Gastroesophageal sphincter (tissue), 3 donors: ENCODE results near the gene BICRA.

Source experiments
- EP300 ChIP-seq: sonication (generic); formaldehyde crosslinking; IDR thresholded peaks from one replicate; pipeline ENCODE4 v1.6.1; 2017; ENCODE audit warnings: antibody characterized with exemption, mild to moderate bottlenecking
- POLR2A ChIP-seq, 2 donors: fragments of 450-650 bp; IDR thresholded peaks; one replicate each; pipeline ENCODE4 v1.6.1; 2017; ENCODE audit warnings: antibody characterized with exemption in 2 of 2, mild to moderate bottlenecking in 2 of 2, moderate library complexity in 1 of 2
- POLR2AphosphoS5 ChIP-seq: sonication (generic); formaldehyde crosslinking; IDR thresholded peaks from one replicate; pipeline ENCODE4 v1.6.1; 2017; ENCODE audit warnings: antibody characterized with exemption
- TF ChIP-seq, protein P1 (sequence below), 4 experiments: fragments of 200-600 bp in 2 of 4; fragments of 450-650 bp in 2 of 4; sonication (generic) in 1 of 4; IDR thresholded peaks; one replicate each; pipeline ENCODE4 v1.5.1; 2017 to 2019; ENCODE audit warnings: antibody characterized with exemption in 4 of 4, mild to moderate bottlenecking in 2 of 4, moderate library complexity in 2 of 4

DNA sequence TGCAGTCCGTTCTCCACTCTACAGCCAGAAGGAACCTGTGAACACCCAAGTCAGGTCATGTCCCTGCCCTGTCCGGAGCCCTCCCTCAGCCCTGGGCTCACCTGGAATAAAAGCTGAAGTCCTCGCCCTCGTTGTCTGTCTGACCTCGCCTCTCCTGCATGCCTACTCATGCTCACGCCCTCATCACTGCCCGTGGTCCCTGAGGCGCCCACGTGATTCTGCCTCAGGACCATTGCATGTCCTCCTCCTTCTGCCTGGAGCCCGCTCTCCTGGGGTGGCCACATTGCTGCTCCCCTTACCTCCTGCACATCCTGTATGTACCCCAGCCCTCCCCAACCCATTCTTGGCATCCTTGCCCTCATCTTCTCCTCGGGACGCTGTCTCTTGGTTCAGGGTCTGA lies 42.2 kb downstream of the BICRA start:
- TF ChIP-seq, protein P1, sequence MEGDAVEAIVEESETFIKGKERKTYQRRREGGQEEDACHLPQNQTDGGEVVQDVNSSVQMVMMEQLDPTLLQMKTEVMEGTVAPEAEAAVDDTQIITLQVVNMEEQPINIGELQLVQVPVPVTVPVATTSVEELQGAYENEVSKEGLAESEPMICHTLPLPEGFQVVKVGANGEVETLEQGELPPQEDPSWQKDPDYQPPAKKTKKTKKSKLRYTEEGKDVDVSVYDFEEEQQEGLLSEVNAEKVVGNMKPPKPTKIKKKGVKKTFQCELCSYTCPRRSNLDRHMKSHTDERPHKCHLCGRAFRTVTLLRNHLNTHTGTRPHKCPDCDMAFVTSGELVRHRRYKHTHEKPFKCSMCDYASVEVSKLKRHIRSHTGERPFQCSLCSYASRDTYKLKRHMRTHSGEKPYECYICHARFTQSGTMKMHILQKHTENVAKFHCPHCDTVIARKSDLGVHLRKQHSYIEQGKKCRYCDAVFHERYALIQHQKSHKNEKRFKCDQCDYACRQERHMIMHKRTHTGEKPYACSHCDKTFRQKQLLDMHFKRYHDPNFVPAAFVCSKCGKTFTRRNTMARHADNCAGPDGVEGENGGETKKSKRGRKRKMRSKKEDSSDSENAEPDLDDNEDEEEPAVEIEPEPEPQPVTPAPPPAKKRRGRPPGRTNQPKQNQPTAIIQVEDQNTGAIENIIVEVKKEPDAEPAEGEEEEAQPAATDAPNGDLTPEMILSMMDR (IDR thresholded peaks at IDR 0.05) = no peak
- no peak for TF ChIP-seq EP300
- no peak for TF ChIP-seq POLR2A (IDR thresholded peaks at IDR 0.05)
- TF ChIP-seq POLR2AphosphoS5 = no peak
